Esophagus mucosa (tissue), 1 donor: Measurements from ENCODE around the gene TET3. TPM values are rescaled to one million over a fixed set of nuclear protein-coding genes. Genes with fewer than 3 reads are reported as not detected.
A peak's percentile ranks its signal among the peaks of the same experiment; 100 is the strongest.

ENCODE experiments used
- ATAC-seq: fragments of 200-7000 bp; cut with Tn5 transposase; one replicate; pipeline ENCODE4 v1.9.1; 2020
- total RNA-seq: library from RNA; stranded (reverse); gene quantifications from one replicate; pipeline ENCODE4 v1.2.4, GENCODE V29; 2023
- donor health status: DM: yes; HTN: yes; CAD: no.

Gene TET3
- total RNA-seq, 1 donor from 2014 or later: 18.8 TPM

DNA sequence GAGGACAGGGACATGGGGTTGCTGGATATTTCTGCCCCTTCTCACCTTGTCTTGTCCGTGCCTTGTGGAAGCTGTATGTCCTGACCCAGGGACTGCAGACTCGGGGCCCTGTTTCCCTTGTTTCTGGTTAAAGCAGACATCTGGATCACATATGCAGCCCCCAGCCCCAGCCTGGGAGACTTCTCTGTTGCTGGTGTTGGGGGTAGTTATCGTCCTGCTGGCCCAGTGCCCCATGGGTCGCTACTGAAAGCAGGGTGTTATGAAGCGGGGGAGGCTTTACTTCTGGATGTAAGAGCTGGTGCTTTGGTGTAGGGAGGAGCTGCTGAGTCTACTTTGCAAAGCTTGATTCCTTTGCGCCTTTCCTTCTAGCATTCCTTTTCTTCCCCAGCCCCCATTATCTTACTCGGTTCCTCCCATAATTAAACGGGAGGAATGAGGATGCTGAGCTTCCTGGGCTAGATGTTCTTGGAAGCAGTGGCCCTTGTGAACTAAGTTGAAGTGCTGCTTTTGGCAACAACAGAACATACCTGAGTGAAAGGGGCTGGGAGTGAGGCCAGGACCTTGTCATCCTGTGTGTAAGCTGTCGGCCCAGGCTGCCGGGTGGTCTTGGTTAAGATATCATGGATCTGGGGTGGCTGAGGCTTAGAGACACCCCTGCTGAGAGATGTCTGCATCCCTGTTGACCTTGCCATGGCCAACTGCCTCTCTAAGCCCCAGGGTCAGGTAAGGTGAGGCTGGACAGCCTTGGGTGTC is 3.4 kb downstream of the TET3 start:
- ATAC-seq: no peak

DNA sequence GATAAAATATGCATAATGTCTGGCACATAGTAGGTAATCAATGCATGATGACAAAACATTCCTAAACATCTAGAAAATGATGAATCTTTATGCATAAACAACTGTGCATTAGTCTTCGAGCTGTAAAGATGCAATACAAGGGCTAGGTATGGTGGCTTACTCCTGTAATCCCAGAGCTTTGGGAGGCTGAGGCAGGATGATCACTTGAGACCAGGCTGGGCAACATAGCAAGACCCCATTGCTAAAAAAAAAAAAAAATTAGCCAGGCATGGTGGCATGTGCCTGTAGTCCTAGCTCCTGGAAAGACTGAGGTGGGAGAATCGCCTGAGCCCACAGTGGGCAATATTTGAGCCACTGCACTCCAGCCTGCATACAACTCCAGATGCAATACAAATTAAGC is 5.3 kb downstream of the TET3 start:
- ATAC-seq: no peak

DNA sequence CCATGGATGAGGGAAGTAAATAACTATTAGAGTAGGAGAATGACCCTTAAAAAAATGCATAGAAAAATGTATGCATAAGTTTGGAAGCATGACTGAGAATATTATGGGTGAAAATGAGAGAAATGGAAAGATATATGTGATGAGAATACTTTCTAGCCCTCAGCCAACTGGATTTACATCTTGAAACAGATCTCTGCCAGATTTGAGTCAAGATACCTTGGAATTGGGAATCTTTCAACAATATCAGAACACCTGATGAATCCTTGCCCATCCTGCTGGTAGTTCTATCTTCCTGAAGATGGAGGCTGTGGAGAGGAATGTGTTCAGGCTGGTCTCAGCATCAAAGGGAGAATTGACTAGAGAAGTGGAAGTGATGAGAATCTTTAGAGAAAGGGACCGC is 5.8 kb downstream of the TET3 start:
- ATAC-seq: no peak

DNA sequence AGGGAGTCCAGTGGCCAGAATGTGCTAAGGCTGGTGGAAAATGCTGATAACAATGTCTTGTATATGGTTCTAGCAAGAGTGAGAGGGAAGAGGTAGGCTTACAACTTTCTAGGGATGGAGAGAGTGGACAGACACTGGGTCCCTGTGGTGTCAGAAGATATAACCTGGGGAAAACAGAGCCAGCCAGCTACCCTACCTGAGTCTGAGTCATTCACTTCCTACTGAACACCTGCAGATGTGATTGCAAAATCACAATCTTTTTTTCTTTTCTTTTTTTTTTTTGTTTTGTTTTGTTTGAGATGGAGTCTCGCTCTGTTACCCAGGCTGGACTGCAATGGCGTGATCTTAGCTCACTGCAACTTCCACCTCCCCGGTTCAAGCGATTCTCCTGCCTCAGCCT is 7.3 kb downstream of the TET3 start:
- peak; percentile 66 for ATAC-seq

DNA sequence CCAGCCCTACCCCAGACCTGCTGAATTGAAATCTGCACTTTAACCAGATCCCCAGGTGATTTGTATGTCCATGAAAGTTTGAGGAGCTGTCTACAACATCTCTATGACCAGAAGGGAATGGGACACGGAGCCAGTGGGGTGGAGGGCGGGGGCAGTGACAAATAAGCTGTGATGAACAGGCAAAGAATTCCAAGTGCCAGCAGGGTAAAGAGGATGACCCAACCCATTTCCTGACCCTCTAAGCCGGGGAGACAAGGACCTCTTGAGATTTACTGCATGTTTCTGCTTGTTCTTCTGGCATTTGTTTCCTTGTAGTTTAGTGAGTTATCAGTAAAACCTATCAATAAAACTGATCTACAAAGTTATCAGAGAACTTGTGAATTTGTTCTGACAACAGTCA is 8.7 kb downstream of the TET3 start:
- peak; percentile 32 for ATAC-seq

DNA sequence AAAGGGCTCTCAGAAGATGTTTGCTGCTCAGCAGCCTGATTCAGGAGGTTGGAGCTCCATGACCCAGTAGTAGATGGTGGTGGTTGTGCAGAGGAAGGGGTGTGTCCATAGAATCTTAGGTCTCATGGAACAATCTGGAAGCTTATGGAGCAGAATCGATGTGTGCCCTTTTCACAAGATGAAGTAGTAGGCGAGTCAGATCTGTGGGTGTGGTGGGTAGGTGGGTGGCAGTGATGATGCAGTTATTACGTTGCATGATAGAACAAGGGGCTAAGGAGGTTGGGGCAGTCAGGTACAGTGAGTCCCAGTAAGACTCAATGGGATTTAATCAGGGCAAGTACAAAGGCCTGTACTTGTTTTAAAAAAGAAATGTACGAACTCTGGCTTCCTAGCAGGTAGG is 9.1 kb downstream of the TET3 start:
- peak; percentile 26 for ATAC-seq

DNA sequence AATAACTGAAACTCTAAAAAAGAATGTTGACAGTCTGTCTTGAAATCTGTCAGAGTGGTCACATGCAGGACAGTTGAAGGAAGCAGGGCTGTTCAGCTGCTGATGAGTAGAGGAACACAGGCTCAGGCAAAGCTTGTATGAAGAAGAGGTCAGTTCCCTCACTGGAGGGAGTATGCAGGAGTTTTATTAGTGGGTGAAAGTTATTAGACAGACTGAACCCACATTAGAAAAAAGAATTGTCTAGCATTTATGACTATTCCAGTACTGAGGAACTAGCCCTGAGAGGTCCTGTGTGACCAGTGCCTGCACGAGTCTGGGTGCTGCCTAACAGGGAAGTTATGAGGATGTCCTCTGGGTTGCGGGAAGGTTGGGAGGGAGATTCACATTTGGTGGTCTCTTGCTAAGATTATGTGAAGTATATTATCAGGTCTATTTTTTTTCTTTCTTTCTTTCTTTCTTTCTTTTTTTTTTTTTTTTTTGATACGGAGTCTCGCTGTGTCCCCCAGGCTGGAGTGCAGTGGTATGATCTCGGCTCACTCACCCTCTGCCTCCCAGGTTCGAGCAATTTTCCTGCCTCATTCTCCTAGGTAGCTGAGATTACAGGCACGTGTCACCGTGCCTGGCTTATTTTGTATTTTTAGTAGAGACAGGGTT is 9.6 kb downstream of the TET3 start:
- ATAC-seq: no peak

DNA sequence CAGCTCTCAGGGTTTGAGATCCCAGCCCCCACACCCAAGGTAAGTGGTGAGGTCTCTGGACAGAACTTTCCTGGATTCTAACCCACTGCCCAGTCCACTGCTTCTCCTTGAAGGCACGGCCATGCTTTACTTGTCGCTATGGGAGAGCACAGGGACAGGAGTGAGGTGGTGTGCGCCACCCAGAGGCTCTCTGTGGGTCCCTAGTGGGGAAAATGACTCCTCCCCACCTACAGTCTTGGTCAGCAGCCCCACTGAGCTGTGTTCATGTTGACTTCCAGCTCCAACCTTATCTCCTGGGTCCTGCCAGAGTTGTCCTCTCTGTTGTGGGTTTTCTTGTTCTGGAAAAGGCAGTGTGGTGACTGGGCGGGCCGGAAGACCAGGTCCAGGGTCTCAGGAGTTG is 11.1 kb downstream of the TET3 start:
- no peak for ATAC-seq

DNA sequence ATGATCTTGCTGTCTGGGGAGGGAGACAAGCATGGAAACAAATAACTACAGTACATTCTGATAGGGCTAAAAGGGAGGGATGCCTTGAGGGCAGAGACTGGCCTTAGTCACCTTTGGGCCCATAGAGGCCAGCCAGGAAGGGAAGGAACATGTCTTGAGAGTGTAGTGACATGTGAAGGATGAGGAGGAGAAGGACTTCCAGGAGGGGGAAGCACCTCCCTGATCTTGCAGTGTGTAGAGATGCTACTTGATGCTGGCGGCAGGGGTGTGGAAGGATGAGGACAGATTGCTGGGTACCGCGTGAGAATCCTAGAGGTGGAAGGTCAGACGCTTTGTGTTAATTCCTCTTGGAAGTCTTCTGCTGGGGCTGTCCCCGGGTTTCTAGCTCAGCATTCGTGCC is 13.1 kb downstream of the TET3 start:
- ATAC-seq: no peak

DNA sequence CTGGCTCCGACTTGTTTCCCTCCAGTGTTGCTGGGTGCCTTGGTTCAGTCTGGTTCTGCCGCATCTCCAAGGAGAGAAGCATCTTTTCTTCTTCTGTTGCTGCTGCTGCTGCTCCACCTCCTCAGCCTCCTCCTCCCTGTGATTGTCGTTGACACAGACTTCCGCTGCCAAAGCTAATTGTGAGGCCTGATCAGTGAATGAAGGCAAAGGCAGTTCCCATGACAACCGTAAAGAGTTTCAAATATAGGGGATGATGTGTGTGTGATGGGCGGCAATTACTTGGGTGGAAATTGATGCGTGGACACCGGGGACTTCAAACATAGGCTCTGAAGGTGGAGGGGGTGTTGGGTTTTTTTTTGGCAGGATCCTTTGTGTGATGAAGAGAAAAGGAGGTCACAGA is 13.7 kb downstream of the TET3 start:
- no peak for ATAC-seq

DNA sequence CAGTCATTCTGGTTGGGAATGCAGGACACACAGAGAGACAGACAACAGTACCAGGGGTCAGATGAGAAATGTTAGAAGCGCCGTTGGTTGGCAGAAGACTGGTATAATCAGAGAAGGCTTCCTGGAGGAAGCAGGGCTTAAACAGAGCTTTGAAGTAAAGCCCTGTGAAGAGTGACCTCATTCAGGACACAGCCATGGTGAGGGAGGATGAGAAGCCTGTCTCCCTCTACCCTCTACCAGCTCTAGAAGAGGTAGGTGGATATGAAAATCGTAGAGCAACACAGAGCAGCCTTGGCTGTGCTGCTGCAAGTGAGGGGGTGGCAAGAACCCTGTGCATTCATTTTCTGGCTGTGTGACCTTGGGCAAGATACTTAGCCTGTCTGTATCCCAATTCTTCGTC is 14.2 kb downstream of the TET3 start:
- ATAC-seq: no peak

DNA sequence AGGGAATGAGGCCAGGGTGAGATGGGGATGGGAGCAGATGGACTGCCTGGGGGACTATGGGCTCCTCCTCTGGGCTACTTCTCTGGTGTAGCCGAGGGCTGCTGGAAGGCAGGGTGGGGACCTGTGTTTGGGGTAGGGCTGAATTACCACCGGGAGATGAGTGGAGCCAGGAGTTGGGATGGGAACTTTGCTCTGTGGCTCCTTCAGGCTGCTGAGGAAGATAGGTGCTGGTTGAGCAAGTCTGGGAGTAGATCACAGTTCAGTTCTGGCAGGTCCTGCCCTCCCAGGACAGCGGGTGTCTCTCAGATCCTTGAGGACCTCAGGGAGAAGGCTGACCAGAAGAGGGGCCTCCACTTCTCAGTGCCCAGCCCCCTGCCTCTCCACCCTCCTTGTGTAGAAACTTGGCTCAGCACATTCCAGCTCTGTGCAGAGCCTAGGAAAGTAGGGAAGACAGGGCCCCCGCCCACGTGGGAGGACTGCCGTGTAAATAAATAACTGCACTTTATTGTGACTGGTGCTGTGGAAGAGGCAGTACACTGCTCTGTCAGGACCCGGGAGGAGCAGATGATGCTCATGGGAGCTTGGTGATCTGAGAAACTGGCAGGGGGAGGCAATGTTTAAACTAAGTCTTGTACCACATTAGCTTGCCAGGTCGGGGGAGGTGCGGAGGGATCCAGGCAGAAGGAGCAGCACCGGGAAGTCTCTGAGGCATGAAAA is 15.3 kb downstream of the TET3 start:
- ATAC-seq: no peak

DNA sequence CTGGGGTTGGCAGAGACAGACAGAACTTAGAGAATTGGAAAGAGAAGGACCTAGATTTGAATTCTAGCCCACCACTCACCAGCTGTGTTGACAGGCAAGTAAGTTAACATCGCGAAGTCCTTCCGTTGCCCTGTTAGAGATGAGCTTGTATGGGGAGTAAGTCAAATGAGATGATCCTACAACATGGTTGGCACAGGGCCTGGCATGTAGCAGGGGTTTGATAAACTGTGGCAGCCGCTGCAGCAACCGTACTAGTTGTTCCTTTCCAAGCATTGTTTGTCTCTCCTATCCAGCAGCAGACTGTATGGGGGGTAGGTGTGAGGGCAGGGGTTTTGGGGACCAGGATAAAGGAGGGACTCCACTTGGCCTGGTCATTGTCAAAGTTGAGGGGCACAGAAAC is 16.0 kb downstream of the TET3 start:
- no peak for ATAC-seq

DNA sequence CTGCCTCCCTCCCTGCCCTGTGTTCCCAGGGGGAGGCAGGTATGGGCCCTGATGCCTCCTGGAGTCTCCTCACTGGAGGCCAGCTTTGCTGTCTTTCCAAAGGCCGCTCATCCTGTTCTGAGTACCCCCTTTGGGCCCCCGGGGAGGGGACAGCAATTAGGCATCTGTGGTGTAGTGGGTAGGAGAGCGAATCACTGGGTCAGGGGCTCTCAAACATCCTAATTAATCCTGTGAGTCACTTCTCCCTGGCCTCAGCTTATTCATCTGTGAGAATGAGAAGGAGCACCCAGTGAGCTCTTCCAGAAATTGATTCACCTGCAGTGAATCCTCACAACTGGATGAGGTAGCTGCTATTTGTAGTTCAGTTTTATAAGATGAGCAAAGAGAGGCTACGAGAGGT is 16.4 kb downstream of the TET3 start:
- ATAC-seq: no peak

DNA sequence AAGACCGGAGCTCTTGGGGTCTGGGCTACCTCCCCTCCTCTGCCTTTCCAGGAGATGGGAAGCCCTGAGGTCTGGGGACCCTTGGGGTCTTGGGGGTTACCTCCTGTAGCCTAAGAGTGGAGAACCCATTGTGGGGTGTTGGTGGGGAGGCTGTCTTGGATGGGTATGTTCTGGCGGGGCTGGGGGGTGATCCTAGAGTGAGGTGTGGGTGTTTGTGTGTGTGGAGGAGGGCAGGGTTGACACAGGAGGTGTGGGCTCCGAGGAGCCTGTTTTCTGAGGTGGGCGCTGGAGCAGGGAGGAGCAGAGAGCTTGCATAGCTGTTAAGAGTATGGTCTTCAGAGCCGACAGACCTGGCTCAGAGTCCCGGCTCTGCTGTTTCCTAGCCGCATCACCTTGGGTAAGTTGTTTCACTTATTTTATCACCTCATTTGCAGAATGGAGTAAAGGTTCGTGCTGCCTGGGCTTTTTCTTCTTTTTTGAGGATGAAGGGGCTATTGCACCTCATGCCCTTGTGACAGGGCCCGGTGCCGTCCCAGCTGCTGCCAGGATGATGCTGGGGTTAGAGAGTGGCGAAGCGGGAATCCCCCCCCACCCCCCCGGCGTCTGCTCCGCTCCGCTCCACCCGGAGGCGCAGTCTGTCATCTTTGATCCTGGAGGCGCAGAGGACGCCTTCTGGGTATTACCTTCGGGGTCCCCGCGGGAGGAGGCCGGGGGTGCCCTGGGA is 17.2 kb downstream of the TET3 start:
- ATAC-seq: no peak

DNA sequence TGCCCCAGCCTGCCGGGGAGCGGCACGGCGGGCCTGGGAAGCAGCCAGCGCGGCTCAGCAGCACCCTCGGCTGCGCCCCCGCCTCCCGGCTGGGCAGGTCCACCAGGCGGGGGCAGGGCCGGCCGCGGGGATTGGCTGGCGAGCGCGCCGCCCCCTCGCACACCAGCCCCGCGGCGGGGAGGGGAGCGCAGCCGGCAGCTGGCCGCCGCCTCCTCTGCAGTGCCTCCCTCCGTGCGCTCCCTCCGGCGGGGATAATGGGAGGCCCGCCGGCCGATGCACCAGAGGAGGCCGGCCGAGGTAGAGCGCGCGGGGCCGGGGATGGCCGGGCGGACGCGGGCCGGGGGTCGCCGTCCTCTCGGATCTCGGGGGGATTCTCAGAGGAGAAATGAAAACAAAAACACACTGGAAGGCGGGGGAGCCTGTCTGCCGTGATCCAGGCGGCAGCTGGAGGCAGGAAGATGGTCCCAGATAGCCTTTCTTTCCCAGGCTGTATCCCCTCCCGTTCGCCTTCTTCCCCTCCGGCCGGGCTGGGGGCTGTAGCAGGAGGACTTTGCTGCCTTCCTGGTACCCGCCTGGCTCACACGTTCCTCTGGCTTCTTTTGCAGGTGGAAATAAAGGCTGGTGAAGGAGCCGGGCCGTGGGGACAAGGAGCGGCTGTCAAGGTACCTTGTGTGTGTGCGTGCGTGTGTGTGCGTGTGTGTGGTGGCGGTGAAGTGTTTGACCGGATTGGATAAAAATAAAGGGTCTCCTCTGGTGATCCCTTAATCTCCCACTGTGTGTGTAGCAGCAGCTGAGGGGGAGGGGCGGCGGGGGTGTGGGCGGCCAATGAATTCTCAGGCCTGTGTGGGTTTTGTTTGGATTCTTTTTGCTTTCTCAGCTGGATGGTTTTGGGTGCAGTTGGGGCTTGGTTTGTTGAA is 18.1 kb downstream of the TET3 start:
- ATAC-seq: peak; percentile 94

DNA sequence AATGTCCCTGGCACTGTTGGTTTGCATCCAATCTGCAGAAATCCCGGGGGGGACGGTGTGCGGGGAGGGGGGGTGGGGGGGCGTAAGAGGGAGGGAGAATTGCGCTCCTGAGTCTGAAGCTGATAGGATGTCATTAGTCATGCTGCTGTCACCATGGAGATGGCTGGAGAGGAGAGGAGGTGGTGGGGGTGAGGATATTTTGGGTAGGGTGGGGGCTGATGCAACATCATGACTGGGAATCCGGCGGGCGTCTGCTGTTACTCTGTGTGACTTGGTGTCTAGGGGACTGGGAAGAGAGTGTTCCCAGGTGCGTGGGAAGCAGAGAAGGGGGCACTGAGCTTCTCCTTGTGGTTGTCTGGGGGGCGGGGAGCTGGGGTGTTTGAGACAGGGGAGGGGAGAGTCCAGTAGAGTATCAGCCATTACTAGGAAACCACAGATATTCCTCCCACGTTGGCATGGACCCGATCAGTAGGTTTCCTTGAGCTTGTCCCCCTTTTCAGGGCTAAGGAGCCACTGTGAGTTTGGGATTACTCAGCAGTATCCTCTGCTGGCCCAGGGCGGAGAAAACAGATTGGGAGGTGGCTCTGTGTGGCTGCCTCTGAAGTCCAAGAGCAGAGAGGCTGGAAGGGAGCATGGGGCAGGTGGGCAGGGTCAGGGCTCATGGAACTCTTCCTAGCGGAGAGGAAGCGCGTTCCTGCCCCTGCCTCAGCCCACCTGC is 18.9 kb downstream of the TET3 start:
- no peak for ATAC-seq

DNA sequence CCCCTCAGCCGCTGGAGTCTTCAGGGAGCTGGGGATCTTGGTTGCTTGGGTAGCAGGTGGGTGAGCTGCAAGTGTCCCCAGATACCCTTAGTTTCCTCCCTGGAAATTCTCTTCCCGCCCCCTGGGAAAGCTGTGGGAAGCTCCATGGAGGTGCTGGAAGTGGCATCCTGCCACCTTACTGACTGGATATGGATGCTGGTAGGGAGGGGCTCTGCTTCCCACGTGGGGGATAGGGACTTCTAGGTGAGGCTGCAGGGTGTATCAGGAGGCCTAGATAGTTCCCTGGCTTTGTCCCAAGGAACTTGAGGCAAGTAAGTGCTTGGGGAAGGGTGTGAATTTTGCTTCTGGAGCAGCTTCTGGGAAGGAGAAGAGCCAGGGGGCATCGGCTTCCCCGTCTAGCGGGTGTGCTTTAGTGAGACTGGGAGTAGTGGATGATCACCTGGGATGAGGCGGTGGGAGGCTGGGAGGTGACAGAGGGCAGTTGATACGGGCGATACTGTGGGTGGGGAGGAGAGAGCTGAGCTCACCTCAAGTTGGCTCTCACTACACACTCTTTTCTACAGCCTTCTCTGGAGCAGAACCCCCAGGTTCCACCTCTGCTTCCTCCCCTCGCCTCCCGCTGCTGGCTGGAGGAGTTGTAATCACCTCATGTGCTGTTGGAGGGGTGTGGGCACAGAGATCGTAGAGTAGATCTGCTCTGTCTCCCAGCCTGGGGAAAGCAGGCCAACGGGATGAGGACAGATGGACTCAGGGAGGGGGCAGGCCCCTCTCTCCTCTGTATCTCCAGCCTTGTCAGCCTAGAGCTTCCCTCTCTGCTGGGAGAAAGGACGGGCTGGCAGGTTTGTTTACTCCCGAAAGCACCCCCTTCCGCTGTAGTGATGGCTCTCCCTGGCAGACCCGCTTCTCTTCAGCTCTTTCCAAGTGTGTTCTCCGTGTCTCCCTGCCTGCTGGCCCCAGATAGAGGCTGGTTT is 19.8 kb downstream of the TET3 start:
- no peak for ATAC-seq

DNA sequence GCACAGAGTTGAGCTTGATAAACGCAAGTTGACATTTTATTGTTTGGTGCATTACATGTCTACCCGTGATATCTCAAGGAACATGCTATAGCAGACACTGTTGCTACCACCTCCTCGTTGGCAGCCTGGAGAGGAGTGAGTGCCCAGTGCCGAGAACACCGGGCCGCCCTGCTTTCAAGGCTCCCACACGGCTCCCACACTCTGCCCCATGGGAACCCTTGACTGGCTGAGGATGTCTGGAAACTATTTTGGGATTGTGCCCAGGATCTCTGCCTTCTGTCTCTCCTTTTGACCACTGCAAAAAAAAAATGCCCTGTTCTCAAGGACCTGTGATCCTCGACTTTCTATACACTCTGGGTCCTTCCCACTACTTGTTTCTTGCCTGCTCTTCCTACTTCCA is 21.1 kb downstream of the TET3 start:
- ATAC-seq: no peak

DNA sequence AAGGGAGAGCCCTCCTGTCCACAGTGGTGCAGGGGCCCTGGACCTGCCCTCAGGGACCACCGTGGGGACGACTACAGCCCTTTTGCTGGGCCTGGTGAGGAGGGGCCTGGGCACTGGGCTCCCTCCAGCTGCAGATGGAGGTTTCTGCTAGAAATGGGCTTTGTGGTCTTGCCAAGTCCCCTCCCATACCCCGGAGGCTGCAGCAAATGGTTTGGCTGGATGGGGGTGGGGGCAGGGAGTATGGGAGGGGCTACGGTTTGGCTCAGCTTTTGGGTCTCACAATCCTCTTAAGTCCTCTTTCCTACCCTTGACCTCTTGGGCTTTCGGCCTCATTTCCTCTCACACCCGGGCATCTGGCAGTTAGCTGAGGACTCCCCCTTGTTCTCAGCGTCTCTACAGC is 21.7 kb downstream of the TET3 start:
- ATAC-seq: no peak
